Loucy (cell line): ENCODE data around the gene LTBR.

Source experiments
- CTCF ChIP-seq: fragments of 200-600 bp; sonication (generic); conservative IDR thresholded peaks from 2 replicates; pipeline ENCODE4 v1.5.1; 2014; ENCODE audit warnings: mild to moderate bottlenecking, antibody characterized with exemption, low read length
- EZH2phosphoT487 ChIP-seq: fragments of 200-600 bp; IDR thresholded peaks from 2 replicates; pipeline ENCODE4 v1.6.1; 2018; ENCODE audit warnings: antibody characterized with exemption, mild to moderate bottlenecking, moderate library complexity, borderline replicate concordance

DNA sequence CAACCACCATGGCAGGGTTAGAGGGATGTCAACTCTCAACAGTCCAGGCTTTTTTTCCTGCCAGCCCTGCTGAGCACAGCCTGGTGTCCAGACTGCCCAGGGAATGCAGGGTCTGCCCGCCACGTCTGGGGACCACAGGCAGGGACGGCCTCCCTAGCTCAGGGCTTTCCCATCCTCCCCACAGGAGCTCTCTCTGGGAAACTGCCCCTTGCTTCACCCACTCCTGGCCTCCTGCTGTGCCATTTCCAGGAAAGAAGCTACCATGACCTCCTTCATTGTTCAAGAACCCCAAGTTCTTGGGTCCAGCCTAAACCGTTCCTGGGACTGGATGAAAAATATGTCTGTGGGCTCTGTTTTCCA is 13.4 kb upstream of the LTBR start:
- no peak for TF ChIP-seq CTCF
- no peak for TF ChIP-seq EZH2phosphoT487
